Right atrium auricular region (tissue), 2 donors: ENCODE data around the gene SMIM10L1. TPM values are rescaled to one million over a fixed set of nuclear protein-coding genes. Genes with fewer than 3 reads are reported as not detected.

Experiments
- DNase-seq: peaks from one replicate; pipeline ENCODE4 v3.0.0-alpha.2; 2019; ENCODE audit warnings: low spot score
- H3K27ac ChIP-seq, 2 donors: fragments of 200-600 bp; sonication (generic); 1 replicate in 1 of 2; 2 replicates in 1 of 2; pipeline ENCODE4 v1.5.1; 2016 to 2019
- H3K27me3 ChIP-seq, 2 donors: fragments of 200-600 bp; sonication (generic); one replicate each; pipeline versions ENCODE4 v1.5.1 to v1.6.0; 2017 to 2019
- H3K36me3 ChIP-seq: fragments of 200-600 bp; sonication (generic); one replicate; pipeline ENCODE4 v1.5.1; 2016
- H3K4me1 ChIP-seq, 2 donors: fragments of 200-600 bp; sonication (generic); one replicate each; pipeline versions ENCODE4 v1.5.1 to v1.6.0; 2017 to 2019
- H3K4me3 ChIP-seq, 2 donors: fragments of 200-600 bp; sonication (generic); 1 replicate in 1 of 2; 2 replicates in 1 of 2; pipeline ENCODE4 v1.5.1; 2017 to 2019; ENCODE audit warnings: mild to moderate bottlenecking in 1 of 2, moderate library complexity in 1 of 2
- H3K9me3 ChIP-seq, 2 donors: fragments of 200-600 bp; sonication (generic); one replicate each; pipeline ENCODE4 v1.5.1; 2019
- total RNA-seq, 2 donors: library from RNA; depleted of rRNA; stranded (reverse); fragments of >200 nt; gene quantifications; one replicate each; pipeline ENCODE4 v1.1.0, GENCODE V29; 2016
- TF ChIP-seq, protein P1 (sequence below), 2 donors: fragments of 200-600 bp; sonication (generic); IDR thresholded peaks; one replicate each; pipeline ENCODE4 v1.5.1; 2019; ENCODE audit warnings: antibody characterized with exemption in 2 of 2

SMIM10L1 gene
- total RNA-seq, 2 donors from 2014 or later = 11.8 to 13.3 TPM

DNA sequence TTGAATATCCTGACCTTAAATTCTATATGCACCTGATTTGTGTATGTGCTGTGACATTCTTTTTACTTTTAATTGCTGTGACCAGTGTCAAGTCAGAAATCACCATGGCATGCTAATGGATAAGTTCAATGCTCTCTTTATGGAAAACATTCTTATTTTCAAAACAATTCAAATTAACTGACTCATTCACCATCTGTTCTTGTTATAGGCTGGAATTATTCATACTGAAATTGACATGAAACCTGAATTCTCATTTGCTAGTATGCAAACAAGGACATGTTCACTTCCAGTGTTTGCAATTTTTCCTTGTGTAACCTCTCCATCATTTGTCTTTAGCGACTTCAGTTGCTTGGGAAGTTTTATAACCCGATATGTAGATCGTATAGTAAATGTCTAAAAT lies 36.7 kb upstream of the SMIM10L1 start, which contains the start of gene TAS2R30:
Gene TAS2R30, minus strand, starts transcription at position 340 of the 400 bp plus-strand sequence. CDS start 400 bp downstream, outside the sequence.
- Histone ChIP-seq H3K9me3 (no peaks in the 10 kb centered on the region), H3K27me3 (no peaks in the 10 kb centered on the region), H3K4me1 (peaks cover 0 to 20% of the 10 kb centered on the region in 2 donors), H3K27ac (no peak within 1 kb of the TSS), H3K4me3 (no peak within 1 kb of the TSS), H3K36me3 (no peaks in the 10 kb centered on the region)
- no peak for DNase-seq
- TF ChIP-seq, protein P1, sequence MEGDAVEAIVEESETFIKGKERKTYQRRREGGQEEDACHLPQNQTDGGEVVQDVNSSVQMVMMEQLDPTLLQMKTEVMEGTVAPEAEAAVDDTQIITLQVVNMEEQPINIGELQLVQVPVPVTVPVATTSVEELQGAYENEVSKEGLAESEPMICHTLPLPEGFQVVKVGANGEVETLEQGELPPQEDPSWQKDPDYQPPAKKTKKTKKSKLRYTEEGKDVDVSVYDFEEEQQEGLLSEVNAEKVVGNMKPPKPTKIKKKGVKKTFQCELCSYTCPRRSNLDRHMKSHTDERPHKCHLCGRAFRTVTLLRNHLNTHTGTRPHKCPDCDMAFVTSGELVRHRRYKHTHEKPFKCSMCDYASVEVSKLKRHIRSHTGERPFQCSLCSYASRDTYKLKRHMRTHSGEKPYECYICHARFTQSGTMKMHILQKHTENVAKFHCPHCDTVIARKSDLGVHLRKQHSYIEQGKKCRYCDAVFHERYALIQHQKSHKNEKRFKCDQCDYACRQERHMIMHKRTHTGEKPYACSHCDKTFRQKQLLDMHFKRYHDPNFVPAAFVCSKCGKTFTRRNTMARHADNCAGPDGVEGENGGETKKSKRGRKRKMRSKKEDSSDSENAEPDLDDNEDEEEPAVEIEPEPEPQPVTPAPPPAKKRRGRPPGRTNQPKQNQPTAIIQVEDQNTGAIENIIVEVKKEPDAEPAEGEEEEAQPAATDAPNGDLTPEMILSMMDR (IDR thresholded peaks at IDR 0.05) = no peak

DNA sequence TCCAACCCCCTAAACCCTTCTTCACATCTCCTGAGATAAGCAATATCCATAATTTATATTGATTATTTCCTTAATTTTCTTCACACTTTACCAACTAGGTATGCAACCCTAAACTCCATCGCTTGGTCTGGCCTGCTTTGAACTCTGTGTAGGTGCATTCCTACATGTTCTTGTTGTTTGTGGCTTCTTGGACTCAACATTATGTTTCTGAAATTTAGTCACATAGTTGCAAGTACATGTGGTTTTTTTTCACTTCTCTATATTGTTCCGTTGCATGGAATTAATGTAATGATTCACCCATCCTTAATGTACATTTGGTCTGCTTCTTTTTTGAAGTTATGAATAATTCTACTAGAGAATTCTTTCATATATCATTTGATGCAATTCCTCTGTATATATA lies 34.9 kb upstream of the SMIM10L1 start:
- H3K27ac ChIP-seq = no peak overlapping the region
- TF ChIP-seq, protein P1 (IDR thresholded peaks at IDR 0.05) = no peak
- H3K27me3 ChIP-seq = no peaks in the 10 kb centered on the region
- no peak overlapping the region for H3K4me3 ChIP-seq
- H3K36me3 ChIP-seq = no peaks in the 10 kb centered on the region
- H3K4me1 ChIP-seq = peaks cover 0 to 11% of the 10 kb centered on the region in 2 donors
- DNase-seq = no peak
- no peaks in the 10 kb centered on the region for H3K9me3 ChIP-seq

DNA sequence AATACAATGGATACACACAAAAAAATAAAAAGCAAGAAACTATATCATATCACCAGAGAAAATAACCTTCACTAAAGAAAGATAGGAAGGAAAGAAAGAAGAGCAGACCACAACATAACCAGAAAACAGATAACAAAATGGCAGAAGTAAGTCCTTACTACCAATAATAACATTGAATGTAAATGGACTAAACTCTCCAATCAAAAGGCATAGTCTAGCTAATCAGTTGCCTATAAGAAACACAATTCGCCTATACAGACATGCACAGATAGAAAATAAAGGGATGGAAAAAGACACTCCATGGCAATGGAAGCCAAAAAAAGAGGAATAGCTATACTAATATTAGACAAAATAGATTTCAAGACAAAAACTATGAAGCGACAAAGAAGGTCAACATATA lies 27.6 kb upstream of the SMIM10L1 start:
- Histone ChIP-seq H3K4me3 (no peak overlapping the region), H3K27ac (no peak overlapping the region), H3K9me3 (peaks cover 0 to 14% of the 10 kb centered on the region in 2 donors), H3K36me3 (no peaks in the 10 kb centered on the region), H3K27me3 (no peaks in the 10 kb centered on the region), H3K4me1 (no peaks in the 10 kb centered on the region)
- no peak for DNase-seq
- TF ChIP-seq, protein P1 (IDR thresholded peaks at IDR 0.05) = no peak

DNA sequence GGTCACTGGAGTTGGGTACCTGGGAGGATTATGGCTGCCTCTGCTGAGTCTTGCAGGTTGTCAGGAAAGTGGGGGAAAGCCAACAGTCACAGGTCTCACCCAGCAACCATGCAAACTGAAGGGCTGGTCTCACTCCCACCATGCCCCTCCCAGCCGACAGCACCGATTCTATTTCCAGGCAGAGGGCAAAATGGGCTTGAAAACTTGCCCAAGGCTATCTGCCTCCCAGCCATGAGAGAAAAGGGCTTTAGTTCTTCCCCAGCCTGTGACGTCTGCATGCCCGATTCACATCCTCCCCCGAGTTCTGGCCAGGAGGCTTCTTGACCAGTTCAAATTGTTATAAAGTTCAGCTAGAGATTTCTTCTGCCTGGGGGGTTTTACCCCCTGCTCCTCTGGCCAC lies 26.7 kb upstream of the SMIM10L1 start:
- no peaks in the 10 kb centered on the region for H3K4me1 ChIP-seq
- no peak for DNase-seq
- TF ChIP-seq, protein P1 (IDR thresholded peaks at IDR 0.05) = no peak

DNA sequence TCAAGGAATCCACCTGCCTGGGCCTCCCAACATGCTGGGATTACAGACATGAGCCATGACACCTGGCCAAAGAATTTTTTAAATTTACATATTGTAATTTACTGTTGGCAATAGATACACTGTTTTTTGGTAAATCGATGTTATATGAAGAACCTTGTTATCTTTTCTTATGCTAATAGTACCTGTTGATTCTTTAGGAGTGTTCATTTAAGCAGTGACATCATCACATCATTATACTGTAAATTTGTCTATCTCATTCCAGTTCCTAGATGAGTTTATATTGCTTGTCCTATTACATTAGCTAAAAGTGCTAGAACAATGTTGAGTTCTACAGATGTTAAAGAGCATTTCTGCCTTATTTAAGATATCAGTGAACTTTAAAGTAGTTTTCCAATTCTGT lies 23.6 kb upstream of the SMIM10L1 start:
- peaks cover 0 to 14% of the 10 kb centered on the region in 2 donors for H3K9me3 ChIP-seq
- TF ChIP-seq, protein P1 (IDR thresholded peaks at IDR 0.05) = no peak
- no peak overlapping the region for H3K4me3 ChIP-seq
- no peaks in the 10 kb centered on the region for H3K4me1 ChIP-seq
- DNase-seq = no peak
- H3K27me3 ChIP-seq = no peaks in the 10 kb centered on the region
- H3K27ac ChIP-seq = no peak overlapping the region
- no peaks in the 10 kb centered on the region for H3K36me3 ChIP-seq

More for the DNA sequence above, 26.7 kb upstream of the SMIM10L1 start:
- Histone ChIP-seq H3K36me3 (no peaks in the 10 kb centered on the region), H3K27ac (no peak overlapping the region), H3K9me3 (peaks cover 0 to 14% of the 10 kb centered on the region in 2 donors), H3K4me3 (no peak overlapping the region), H3K27me3 (no peaks in the 10 kb centered on the region)

DNA sequence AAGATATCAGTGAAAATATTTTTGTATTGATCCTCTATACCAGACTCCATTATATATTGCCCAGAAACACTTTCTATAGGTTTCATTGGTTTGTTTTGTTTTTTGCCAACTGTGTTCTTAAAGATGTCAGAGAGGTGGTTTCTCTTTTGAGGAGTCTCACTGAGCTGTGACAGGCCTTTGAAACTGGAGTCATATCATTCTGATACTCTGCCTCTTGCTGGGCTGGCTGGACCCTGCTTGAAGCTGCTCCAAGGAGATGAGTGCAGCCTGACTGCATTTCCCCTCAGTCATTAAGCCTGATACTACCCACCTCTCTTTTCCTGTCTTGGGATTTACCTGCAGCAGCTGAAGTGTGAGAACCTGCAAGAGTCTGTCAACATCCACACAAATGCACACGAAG lies 20.2 kb upstream of the SMIM10L1 start:
- no peak for DNase-seq
- Histone ChIP-seq H3K9me3 (no peaks in the 10 kb centered on the region), H3K27ac (no peak overlapping the region), H3K27me3 (no peaks in the 10 kb centered on the region), H3K4me3 (no peak overlapping the region), H3K4me1 (no peaks in the 10 kb centered on the region), H3K36me3 (no peaks in the 10 kb centered on the region)
- TF ChIP-seq, protein P1 (IDR thresholded peaks at IDR 0.05) = no peak
